Stomach smooth muscle (tissue), 2 donors: ENCODE data around the gene SCO2.
A peak's percentile ranks its signal among the peaks of the same experiment; 100 is the strongest.

Experiments
- H3K27ac ChIP-seq: one replicate; pipeline ENCODE4 v1.7.0; 2013; ENCODE audit warnings: mild to moderate bottlenecking, low read length, inconsistent platforms
- H3K27me3 ChIP-seq, 2 donors: one replicate each; pipeline ENCODE4 v1.7.0; 2013; ENCODE audit warnings: low read length in 2 of 2; ENCODE audit not compliant: insufficient read depth in 2 of 2, control insufficient read depth in 1 of 2
- H3K36me3 ChIP-seq, 2 donors: one replicate each; pipeline ENCODE4 v1.7.0; 2013; ENCODE audit warnings: low read length in 2 of 2; ENCODE audit not compliant: control insufficient read depth in 2 of 2, insufficient read depth in 2 of 2
- H3K4me1 ChIP-seq: one replicate; pipeline ENCODE4 v1.7.0; 2013; ENCODE audit warnings: low read length; ENCODE audit not compliant: control insufficient read depth, insufficient read depth
- H3K4me3 ChIP-seq, 2 donors: one replicate each; pipeline ENCODE4 v1.7.0; 2013; ENCODE audit warnings: low read length in 2 of 2
- H3K9ac ChIP-seq, 2 donors: one replicate each; pipeline ENCODE4 v1.7.0; 2013; ENCODE audit warnings: low read length in 2 of 2, mild to moderate bottlenecking in 1 of 2
- H3K9me3 ChIP-seq, 2 donors: one replicate each; pipeline ENCODE4 v1.7.0; 2013; ENCODE audit warnings: low read length in 2 of 2; ENCODE audit not compliant: control insufficient read depth in 2 of 2
- donor health status: healthy.
- donor health status: Pancreatic carcinoma.

SCO2 gene

DNA sequence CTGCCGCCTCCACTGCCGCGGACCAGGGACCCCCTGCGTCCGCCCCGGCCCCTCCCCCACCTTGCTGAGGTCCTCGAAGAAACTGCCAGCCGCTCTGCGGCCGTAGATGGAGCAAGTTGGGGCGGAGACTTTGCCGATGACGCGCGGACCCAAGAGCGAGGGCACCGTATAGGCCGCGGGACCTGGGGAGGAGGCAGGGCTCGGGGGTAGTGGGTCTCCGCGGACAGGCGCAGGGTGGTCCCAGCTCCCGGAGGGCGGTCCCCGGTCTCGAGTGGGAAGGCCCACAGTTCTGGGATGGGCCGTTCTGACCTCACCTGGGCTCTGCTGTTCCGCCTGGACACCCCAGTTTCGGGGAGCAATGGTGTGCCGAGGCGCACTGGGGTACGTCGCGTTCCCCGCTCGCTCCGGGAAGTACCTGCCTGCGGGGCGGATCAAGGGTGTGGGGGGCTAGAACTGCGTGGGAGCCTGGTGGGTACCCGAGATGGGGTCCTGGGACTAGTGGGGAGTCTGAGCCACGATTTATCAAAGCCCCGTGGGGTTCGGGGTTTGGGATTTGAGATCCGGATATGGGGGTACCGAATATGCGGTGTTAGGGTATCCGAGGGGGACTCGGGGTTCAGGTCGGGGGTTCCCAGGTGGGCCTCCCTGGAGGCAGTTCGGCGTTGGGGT, 5.6 kb upstream of the SCO2 start:
- peaks cover 15 to 64% of the 10 kb centered on the region in 2 donors for H3K27me3 ChIP-seq
- H3K9me3 ChIP-seq: no peaks in the 10 kb centered on the region
- peak overlapping the region; percentile 55 to 68 for H3K4me3 ChIP-seq
- H3K36me3 ChIP-seq: no peaks in the 10 kb centered on the region
- H3K9ac ChIP-seq: peak overlapping the region; percentile 58 to 74
- peak overlapping the region; percentile 71 for H3K27ac ChIP-seq
- peaks cover 46% of the 10 kb centered on the region for H3K4me1 ChIP-seq

DNA sequence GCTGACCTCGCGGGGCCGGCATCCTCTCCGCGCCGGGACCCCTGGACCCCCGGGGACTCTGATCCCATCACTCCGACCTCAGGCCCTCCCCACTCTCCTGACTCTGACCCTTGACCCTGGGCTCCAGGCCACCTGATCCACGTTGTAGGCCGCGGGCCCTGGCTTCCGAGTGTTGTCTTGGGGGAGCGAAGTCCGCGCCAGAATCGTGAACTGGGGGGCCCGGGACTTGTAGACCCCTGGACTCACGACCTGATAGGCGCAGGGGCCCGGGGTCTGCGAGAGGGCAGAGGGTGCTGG, 5.1 kb upstream of the SCO2 start:
- H3K27ac ChIP-seq: peak overlapping the region; percentile 71
- H3K9ac ChIP-seq: peak overlapping the region; percentile 55 to 74
- no peaks in the 10 kb centered on the region for H3K36me3 ChIP-seq
- peaks cover 15 to 62% of the 10 kb centered on the region in 2 donors for H3K27me3 ChIP-seq
- H3K4me1 ChIP-seq: peaks cover 46% of the 10 kb centered on the region
- H3K9me3 ChIP-seq: no peaks in the 10 kb centered on the region
- peak overlapping the region in 1 of 2 donors; percentile 68 for H3K4me3 ChIP-seq

DNA sequence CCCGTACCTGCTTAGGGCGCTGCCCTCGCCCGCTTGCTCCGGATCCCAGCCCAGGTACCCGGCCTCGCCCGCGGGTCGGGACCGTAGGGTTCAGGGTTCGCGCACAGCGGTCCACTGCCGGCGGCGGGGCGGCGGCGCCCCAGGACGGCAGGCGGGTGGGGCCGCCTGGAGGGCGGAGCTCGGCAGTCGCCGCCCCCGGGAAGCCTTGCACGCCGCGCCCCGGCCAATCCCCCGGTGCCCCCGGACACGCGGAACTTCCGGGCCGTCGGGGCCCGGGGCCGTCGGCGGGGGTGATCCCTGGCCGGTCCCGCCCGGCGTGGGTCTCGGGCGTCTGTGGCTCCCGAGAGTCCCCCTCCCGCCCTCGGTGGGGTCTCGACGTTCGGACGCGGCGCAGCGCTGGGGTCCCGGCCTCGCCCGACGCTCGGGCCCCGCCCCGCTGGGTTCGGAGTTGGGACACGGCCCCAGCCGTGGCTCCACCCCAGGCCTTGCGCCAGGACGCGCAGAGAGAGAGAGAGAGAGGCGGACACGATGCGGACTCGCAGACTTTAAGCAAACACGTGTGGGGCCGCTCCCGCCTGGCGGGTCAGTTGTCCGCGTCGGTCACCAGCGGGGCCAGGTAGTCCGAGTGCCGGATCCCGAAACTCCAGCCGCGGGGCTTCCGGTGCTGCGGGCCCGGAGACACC, 4.6 kb upstream of the SCO2 start, which contains the start of gene TYMP:
Gene TYMP, minus strand, starts transcription at position 116 of the 683 bp plus-strand sequence. CDS start 303 bp downstream, outside the sequence.
- H3K9ac ChIP-seq: peak within 1 kb of the TSS; percentile 55 to 74

DNA sequence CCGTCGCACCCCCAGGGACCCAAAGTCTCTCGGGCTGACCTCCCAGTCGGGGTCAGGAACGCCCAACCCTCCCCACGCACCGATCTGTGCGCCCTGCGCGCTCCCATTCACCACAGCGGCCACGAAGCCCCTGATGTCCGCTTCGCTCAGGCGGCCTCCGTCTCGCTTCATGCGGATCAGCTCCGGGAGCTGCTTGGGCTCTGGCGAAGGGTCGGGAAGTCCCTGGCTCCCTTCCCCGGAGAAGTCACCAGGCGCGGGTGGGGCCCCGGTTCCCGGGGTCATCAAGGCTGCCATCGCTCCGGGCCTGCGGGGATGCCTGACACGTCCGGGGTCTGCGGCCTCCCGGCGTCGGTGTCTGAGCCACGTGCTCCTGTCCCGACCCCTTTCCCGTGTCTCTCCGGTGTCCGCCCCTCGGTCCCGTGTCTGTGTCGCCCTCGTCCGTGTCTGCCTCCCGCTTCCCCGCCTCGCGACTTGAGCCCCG, 4.1 kb upstream of the SCO2 start:
- Histone ChIP-seq H3K36me3 (no peaks in the 10 kb centered on the region), H3K27ac (peak overlapping the region; percentile 37), H3K9ac (peak overlapping the region; percentile 13 to 14), H3K27me3 (peaks cover 15 to 56% of the 10 kb centered on the region in 2 donors), H3K9me3 (no peaks in the 10 kb centered on the region), H3K4me3 (peak overlapping the region; percentile 4 to 68), H3K4me1 (peaks cover 55% of the 10 kb centered on the region)

More for the DNA sequence above, 4.6 kb upstream of the SCO2 start, which contains the start of gene TYMP:
- H3K27me3 ChIP-seq: peaks cover 15 to 59% of the 10 kb centered on the region in 2 donors
- no peaks in the 10 kb centered on the region for H3K36me3 ChIP-seq
- no peaks in the 10 kb centered on the region for H3K9me3 ChIP-seq
- H3K27ac ChIP-seq: peak within 1 kb of the TSS; percentile 71
- H3K4me3 ChIP-seq: peak within 1 kb of the TSS; percentile 55 to 68
- peaks cover 50% of the 10 kb centered on the region for H3K4me1 ChIP-seq

DNA sequence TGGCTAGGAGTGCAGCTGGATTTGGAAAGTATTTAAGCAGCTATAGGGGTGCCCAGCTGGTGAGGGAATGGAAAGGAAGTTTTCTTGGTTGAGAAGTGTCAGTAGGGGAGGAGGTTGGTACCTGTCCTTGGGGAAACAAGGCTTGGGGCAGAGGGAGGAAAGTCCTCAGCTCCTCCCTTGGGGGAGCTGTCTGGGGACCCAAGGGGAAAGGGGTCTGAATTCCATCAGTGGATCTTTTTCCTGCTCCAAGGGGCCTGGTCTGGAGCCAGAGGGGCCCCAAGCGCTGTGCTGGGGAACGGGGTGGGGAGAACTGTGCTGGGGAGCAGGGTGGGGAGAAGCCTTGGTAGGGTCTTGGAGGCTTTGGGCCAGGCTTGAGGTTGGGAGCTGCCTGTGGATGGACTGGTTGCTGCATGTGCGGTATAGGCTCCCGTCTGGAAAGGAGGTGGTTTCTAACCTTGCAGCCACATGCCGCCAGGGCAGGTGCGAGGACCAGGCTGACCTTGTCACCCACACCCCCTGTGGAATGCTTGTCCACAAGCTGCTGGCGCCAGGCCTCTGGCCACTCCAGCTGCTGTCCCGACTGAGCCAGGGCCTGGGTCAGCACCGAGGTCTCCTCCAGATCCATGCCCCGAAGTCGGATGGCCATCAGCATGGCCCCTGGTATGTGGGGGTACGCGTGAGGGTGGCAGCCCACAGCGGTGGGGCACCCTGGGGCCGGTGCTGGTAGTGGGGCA, 3.5 kb upstream of the SCO2 start:
- H3K4me1 ChIP-seq: peaks cover 61% of the 10 kb centered on the region
- peak overlapping the region in 1 of 2 donors; percentile 14 for H3K9ac ChIP-seq
- no peaks in the 10 kb centered on the region for H3K36me3 ChIP-seq
- peaks cover 15 to 50% of the 10 kb centered on the region in 2 donors for H3K27me3 ChIP-seq
- no peaks in the 10 kb centered on the region for H3K9me3 ChIP-seq
- peak overlapping the region in 1 of 2 donors; percentile 68 for H3K4me3 ChIP-seq
- H3K27ac ChIP-seq: peak overlapping the region; percentile 37

DNA sequence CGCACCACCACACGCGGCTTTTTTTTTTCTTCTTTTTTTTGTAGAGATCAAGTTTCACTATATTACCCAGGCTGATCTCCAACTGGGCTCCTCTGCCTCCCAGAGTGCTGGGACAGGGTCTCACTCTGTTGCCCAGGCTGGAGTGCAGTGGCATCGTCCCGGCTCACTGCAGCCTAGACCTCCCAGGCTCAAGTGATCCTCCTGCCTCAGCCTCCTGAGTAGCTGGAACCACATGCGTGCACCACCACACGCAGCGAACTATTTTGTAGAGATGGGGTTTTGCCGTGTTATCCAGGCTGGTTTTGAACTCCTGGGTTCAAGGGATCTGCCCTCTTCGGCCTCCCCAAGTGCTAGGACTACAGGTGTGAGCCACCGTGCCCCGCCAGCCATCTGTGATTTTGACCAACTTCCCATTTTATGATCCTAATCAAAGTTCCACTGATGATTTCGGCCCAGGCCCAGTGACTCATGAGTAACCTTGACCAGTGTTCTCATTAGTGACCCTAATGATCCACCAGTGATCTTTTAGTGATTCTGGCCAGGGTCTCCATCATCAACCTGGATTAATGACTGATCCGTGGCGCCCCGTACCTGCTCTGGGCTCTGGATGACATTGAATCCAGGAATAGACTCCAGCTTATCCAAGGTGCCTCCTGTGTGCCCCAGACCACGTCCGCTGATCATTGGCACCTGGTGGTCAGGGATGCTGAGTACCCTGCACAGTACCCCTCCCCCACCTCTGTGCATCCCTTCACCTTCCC, 2.7 kb upstream of the SCO2 start:
- Histone ChIP-seq H3K4me3 (peak overlapping the region in 1 of 2 donors; percentile 8), H3K27ac (peak overlapping the region; percentile 6), H3K4me1 (peaks cover 65% of the 10 kb centered on the region), H3K27me3 (peaks cover 13 to 43% of the 10 kb centered on the region in 2 donors), H3K9ac (no peak overlapping the region), H3K9me3 (no peaks in the 10 kb centered on the region), H3K36me3 (peaks cover 0 to 7% of the 10 kb centered on the region in 2 donors)

DNA sequence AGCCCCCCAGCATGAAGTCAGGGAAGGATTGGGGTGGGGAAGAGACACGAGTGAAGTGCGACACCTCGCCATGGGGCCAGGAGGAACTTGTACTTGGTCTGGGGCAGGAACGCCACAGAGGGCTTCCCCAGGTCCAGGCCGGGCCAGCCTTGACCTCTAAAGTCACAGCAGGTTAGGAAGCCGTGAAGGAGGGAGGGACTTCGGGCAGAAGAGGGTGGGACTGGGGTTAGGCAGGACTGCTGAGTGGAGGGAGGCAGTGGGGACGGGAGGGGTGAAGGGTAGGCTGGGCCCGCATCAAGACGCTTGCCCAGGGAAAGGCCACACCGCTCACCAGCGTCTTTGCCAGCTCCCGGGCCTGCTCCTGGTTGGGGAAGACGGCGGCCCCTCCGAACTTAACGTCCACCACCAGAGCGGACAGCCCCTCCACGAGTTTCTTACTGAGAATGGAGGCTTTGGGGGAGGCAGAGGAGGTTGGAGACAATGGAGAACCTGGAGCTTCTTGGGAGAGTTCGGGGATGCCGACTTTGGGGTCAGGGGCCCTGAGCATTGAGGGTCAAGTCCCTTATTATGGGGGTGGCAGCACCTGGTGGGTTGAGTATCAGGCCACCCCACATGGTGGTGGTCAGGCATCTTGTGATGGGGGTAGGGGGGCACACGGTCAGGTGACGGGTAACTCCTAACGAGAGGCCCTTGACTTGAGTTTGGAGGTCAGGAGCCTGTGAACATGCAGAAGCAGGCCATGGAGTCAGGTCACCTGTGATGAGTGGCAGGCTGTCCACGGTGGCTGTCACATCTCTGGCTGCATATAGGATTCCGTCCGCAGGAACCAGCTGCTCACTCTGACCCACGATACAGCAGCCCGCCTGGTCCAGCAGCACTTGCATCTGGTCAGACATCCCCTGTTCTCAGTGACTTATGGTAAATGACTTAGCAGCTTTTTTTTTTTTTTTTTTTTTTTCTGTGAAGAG, 1.7 kb upstream of the SCO2 start:
- Histone ChIP-seq H3K9ac (peak overlapping the region in 1 of 2 donors; percentile 58), H3K27ac (peak overlapping the region; percentile 74), H3K4me1 (peaks cover 61% of the 10 kb centered on the region), H3K36me3 (peaks cover 5 to 9% of the 10 kb centered on the region in 2 donors), H3K27me3 (peaks cover 10 to 33% of the 10 kb centered on the region in 2 donors), H3K9me3 (no peaks in the 10 kb centered on the region), H3K4me3 (peak overlapping the region; percentile 72 to 80)

DNA sequence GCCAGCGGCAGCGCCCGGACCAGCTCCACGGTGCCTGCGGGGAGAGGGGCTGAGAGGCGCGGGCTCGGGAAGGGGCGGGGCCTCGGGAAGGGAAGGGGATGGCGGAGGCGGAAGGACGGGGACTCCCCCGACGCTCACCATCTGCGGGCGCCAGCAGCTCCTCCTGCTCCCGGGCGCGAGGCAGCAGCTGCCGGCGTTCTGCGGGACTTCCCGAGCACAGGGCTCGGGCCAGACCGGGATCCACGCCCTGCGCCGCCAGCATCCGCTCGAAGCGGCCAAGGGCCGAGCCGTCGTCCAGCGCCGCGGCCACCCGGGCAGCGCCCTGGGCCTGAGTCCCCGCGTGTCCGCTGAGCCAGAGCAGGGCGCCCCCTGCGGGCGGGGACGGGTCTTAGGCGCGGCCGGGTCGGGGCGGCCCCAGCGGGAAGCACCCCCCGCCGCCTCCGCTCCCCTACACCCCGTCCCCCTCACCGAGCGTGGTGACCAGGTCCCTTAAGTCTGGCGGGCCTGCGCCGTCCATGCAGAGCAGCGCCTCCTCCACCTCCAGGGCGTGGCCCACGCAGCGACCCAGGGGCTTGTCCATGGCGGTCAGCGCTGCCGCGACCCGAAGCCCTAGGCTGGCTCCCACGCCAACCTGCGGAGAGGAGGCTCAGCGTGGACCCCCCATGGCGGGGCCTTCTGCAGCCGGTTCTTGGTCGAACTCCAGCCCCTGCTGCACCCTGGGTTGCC, 873 bp upstream of the SCO2 start:
- Histone ChIP-seq H3K36me3 (peaks cover 12 to 16% of the 10 kb centered on the region in 2 donors), H3K9ac (peak overlapping the region; percentile 58 to 59), H3K27me3 (peaks cover 10 to 24% of the 10 kb centered on the region in 2 donors), H3K4me3 (peak overlapping the region; percentile 72 to 80), H3K4me1 (peaks cover 53% of the 10 kb centered on the region), H3K27ac (peak overlapping the region; percentile 74), H3K9me3 (no peaks in the 10 kb centered on the region)

DNA sequence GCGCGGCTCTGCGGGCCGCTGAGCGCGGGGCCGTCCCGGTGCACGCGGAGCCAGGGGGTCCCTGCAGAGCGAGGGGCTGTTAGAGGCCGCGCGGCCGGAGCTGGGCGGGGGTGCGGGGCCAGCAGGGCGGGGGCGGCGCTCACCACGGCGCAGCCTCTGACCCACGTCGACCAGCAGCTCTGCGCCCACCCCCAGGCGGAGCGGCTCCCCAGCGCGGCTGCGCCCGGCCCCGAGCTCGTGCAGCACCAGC, 385 bp upstream of the SCO2 start:
- Histone ChIP-seq H3K4me3 (peak overlapping the region; percentile 72 to 80), H3K27me3 (peaks cover 6 to 20% of the 10 kb centered on the region in 2 donors), H3K27ac (peak overlapping the region; percentile 74), H3K36me3 (peaks cover 13 to 20% of the 10 kb centered on the region in 2 donors), H3K9ac (peak overlapping the region; percentile 58 to 59), H3K4me1 (peaks cover 48% of the 10 kb centered on the region), H3K9me3 (no peaks in the 10 kb centered on the region)
